ENCODE measurements around the gene PTPN3. TPM values are rescaled to one million over a fixed set of nuclear protein-coding genes. Genes with fewer than 3 reads are reported as not detected.
A peak's percentile ranks its signal among the peaks of the same experiment; 100 is the strongest.

PTPN3 gene
- polyA plus RNA-seq, 1 donor (not counting 4 experiments of a cell fraction or from before 2014, with no cell fraction given) = 19.9 TPM

GRCh38 chr9:109468927-109469326, 29.2 kb downstream of the PTPN3 start:
- FAIRE-seq (no peak), DNase-seq (ENCODE audit: low read depth, low spot score) (no peak)
- Histone ChIP-seq H3K4me2 (ENCODE audit: control insufficient read depth, extremely low read depth, insufficient read depth, low read depth, low read length) (peak overlapping the region; percentile 6), H3K9ac (ENCODE audit: control insufficient read depth, extremely low read depth, insufficient read depth, low read length) (peak overlapping the region; percentile 40), H3K9me1 (ENCODE audit: control insufficient read depth, extremely low read depth, insufficient read depth, low read length) (no peaks in the 10 kb centered on the region), H3K9me3 (ENCODE audit: control insufficient read depth, low read depth, low read length) (no peaks in the 10 kb centered on the region), H3K4me3 (ENCODE audit: control insufficient read depth in 2 of 3, extremely low read depth in 1 of 3, insufficient read depth in 2 of 3, low read depth in 1 of 3, low read length in 3 of 3) (no peak overlapping the region), H2AFZ (ENCODE audit: control insufficient read depth, low read length) (no peak overlapping the region), H3K4me1 (ENCODE audit: control insufficient read depth, extremely low read depth, insufficient read depth, low read length) (peaks cover 78% of the 10 kb centered on the region), H4K20me1 (ENCODE audit: control insufficient read depth, extremely low read depth, insufficient read depth, low read length) (no peaks in the 10 kb centered on the region), H3K27ac (ENCODE audit: control insufficient read depth, insufficient read depth, low read length) (peak overlapping the region; percentile 71), H3K36me3 (ENCODE audit: control insufficient read depth in 2 of 2, extremely low read depth in 1 of 2, insufficient read depth in 2 of 2, low read length in 2 of 2) (peaks cover 0 to 1% of the 10 kb centered on the region in 2 experiments), H3K27me3 (ENCODE audit: control insufficient read depth, extremely low read depth, insufficient read depth, low read length) (no peaks in the 10 kb centered on the region), H3K79me2 (ENCODE audit: control insufficient read depth, insufficient read depth, low read length) (peaks cover 47% of the 10 kb centered on the region)
- dilution Hi-C loops (cut with MboI; ENCODE audit: extremely low pct_ligation_motif_present, low sequenced_read_pairs) = no loop called here
- TF ChIP-seq CTCF (optimal IDR thresholded peaks at IDR 0.05 in 1 of 3, IDR thresholded peaks at IDR 0.05 in 1 of 3, conservative IDR thresholded peaks at IDR 0.05 in 1 of 3; ENCODE audit: extremely low read depth in 1 of 3, insufficient read depth in 2 of 3, low read length in 3 of 3) (no peak), EZH2 (IDR thresholded peaks at IDR 0.05; ENCODE audit: low read length) (no peak)

DNA sequence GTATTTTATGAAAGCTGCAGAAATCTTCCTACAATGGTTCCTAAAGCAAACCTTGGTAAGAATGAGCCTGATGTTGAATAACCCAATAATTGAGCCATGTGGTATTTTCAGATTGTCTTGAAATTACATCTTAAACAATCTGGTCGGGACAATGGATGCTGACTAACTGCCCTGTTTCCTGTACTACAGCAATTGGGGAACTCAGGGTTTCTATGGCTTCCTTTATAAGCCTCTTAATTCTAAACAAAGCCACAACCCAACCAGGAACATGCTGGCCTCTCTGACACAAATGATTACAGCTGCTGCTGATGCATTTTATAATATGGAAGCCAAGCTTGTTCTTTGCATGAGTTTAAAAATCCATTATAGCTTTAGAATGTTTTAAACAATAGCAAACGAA, 30.2 kb downstream of the PTPN3 start:
- Histone ChIP-seq H3K4me1 (ENCODE audit: control insufficient read depth, extremely low read depth, insufficient read depth, low read length) (peaks cover 73% of the 10 kb centered on the region), H2AFZ (ENCODE audit: control insufficient read depth, low read length) (no peak overlapping the region), H3K36me3 (ENCODE audit: control insufficient read depth in 2 of 2, extremely low read depth in 1 of 2, insufficient read depth in 2 of 2, low read length in 2 of 2) (peaks cover 1% of the 10 kb centered on the region in 2 experiments), H3K27me3 (ENCODE audit: control insufficient read depth, extremely low read depth, insufficient read depth, low read length) (no peaks in the 10 kb centered on the region), H3K4me2 (ENCODE audit: control insufficient read depth, extremely low read depth, insufficient read depth, low read depth, low read length) (peak overlapping the region; percentile 59), H3K79me2 (ENCODE audit: control insufficient read depth, insufficient read depth, low read length) (peaks cover 50% of the 10 kb centered on the region), H3K9me3 (ENCODE audit: control insufficient read depth, low read depth, low read length) (no peaks in the 10 kb centered on the region), H4K20me1 (ENCODE audit: control insufficient read depth, extremely low read depth, insufficient read depth, low read length) (no peaks in the 10 kb centered on the region), H3K9ac (ENCODE audit: control insufficient read depth, extremely low read depth, insufficient read depth, low read length) (peak overlapping the region; percentile 56), H3K9me1 (ENCODE audit: control insufficient read depth, extremely low read depth, insufficient read depth, low read length) (no peaks in the 10 kb centered on the region), H3K4me3 (ENCODE audit: control insufficient read depth in 2 of 3, extremely low read depth in 1 of 3, insufficient read depth in 2 of 3, low read depth in 1 of 3, low read length in 3 of 3) (no peak overlapping the region), H3K27ac (ENCODE audit: control insufficient read depth, insufficient read depth, low read length) (peak overlapping the region; percentile 89)
- TF ChIP-seq EZH2 (IDR thresholded peaks at IDR 0.05; ENCODE audit: low read length) (no peak), CTCF (optimal IDR thresholded peaks at IDR 0.05 in 1 of 3, IDR thresholded peaks at IDR 0.05 in 1 of 3, conservative IDR thresholded peaks at IDR 0.05 in 1 of 3; ENCODE audit: extremely low read depth in 1 of 3, insufficient read depth in 2 of 3, low read length in 3 of 3) (no peak)
- dilution Hi-C loops (cut with MboI; ENCODE audit: extremely low pct_ligation_motif_present, low sequenced_read_pairs) = no loop called here
- FAIRE-seq = peak; percentile 49
- no peak for DNase-seq (ENCODE audit: low read depth, low spot score)
